ENCODE data around the gene SMIM7.

The SMIM7 gene

DNA sequence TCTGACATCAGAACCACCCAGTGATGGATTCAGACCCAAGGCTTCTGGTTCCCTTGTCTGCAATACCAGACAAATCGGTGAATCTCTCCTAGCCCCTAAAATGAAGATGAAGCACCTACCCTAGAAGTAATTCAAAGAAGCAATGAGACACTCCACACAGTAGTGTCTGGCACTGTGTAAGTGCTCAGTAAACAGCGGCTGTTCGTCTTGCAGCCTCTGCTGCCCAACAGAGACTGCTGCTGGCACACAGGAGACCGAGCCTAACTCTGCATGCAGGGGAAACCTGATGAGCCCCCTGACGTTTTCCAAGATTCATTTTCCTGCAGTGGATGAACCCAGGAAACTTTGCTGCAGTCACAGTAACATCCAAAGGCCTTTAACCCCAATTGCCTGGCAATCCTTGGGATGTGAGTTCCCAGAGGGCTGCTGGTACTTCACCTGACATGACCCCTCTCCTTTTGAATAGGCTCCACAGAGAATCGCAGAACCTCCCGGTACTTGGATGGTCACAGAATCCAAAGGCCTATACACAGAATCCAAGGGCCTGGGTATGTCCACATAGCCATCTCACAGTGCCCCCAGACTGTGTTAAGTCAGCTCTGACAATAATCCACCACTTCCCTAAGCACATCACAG, 38.7 kb downstream of the SMIM7 start:
- no peak for DNase-seq (ENCODE audit: low read depth in 2 of 2)

GRCh38 chr19:16620584-16620983, 39.4 kb downstream of the SMIM7 start:
- DNase-seq (ENCODE audit: low read depth in 2 of 2) = no peak

DNA sequence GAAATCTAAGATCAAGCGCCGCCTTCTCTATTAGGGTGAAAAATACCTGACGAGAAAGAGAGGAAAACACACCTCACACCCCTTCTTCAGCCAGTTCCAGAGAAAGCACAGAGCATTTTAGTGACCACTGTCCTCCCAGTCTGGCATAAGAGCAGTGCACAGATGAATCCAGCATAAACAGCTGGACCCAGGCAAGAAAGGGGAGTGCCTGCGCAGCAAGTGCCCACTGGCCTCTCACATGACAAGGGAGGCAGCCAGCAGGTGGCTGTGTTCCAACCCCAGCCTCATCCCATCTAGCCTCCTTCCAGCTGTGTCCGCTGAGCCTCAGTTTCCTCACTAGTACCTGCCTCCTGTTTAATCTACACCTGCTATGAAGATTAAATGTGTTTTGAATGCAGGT, 39.9 kb downstream of the SMIM7 start:
- DNase-seq (ENCODE audit: low read depth in 2 of 2) = no peak

DNA sequence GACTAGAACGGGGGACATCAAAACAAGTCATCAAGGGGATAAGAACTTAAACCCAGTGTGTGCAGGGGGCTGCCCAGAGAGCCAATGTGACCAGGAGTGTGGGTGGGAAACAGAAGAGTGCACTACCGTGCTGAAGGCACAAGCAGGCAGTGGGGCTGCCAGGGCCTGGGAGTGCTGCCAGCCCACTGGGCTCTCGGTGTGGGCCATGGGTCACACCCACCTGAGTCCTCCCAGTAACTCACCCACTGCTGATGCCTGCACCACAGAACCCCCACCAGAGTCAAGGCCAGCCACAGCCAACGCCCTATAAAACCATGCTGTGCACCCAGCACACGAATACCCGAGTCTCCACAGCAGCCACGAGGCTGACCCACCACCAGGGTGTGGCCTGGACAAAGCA, 40.5 kb downstream of the SMIM7 start:
- DNase-seq (ENCODE audit: low read depth in 2 of 2) = no peak

DNA sequence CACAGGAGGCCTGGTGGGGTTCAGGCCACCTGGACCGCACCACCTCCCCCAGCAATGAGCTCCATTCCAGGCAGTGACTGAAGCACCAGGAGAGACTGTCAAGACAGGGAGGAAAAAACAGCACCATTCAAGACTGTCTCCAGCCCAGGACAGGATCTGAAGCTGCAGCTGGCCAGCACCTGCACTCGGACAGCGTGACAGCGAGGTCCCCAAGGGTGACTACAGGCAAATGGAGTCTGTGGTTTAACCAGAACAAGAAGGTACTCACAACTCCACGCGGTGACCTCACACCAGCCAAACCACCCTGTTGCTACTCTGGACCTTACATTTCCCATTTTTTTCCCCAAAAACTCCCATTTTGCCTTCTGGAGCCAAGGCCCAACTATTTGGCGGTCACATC, 41.7 kb downstream of the SMIM7 start:
- DNase-seq (ENCODE audit: low read depth in 2 of 2) = no peak

GRCh38 chr19:16615808-16616207, 44.1 kb downstream of the SMIM7 start:
- no peak for DNase-seq (ENCODE audit: low read depth in 2 of 2)

DNA sequence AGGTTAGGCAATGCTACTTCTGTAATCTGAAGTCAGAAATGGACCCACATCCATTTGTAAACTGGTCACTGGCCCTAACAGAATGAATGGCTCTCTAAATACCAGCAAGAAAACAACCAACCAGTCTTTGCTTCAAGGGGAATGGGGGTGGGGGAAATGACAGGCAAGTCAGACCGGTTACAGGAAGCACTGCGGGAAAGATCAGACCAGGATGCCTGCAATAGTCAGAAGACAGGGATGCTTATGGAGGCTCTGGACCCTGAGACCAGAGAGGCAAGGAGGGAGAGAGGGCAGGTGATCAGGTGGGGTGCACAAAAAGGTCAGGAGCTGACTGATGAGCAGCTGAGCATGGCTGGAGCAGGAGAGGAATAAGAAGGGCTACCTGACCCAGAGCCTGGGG, 45.0 kb downstream of the SMIM7 start:
- DNase-seq (ENCODE audit: low read depth in 2 of 2) = no peak

DNA sequence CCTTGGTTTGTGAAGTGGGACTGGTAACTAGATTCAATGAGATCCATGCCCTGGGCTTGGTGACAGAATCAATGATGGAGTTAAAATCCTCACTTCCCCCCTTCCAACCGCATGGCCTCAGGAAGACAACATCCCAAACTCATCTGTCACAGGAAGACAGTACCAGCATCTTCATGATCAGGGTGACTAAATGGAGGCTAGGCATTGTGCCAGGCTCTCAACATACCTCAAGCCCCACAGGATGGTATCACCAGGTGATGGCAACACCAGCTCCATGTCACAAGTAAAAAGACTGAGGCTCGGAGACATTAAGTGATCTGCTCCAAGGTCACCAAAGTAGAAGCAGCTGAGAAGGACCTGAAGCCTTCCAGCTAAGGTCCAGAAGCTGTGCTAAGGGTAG, 46.1 kb downstream of the SMIM7 start:
- DNase-seq (ENCODE audit: low read depth in 2 of 2) = no peak

GRCh38 chr19:16612636-16613035, 47.3 kb downstream of the SMIM7 start:
- no peak for DNase-seq (ENCODE audit: low read depth in 2 of 2)

- no peak for DNase-seq (ENCODE audit: low read depth in 2 of 2)
Observed at GRCh38 chr19:16611121-16611520, 48.8 kb downstream of the SMIM7 start.

DNA sequence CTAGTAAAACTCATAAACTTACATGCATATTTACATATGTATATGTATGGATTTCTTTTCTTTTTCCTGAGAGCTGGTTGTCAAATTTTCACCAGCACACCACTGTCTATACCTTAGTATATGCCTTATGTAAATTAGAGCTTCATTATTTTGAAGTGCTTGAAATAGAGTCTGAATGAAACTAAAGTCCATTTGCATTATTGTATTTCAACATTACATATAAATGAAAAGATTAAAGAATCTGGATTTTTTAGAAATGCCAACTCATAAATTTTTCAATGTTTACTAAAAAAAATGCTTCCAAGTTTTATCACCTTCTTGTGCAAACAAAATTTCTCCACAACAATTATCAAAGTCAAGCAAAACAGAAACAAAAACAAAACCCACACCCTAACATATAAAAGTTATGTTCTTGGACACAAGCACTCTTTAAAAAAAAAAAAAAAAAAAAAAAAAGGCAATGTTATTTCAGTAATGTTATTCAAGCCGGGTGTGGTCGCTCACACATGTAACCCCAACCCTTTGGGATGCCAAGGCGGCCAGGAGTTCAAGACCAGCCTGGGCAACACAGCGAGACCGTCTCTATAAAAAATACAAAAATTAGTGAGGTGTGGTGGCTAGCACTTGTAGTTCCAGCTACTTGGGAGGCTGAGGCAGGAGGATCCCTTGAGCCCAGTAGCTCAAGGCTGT, 50.3 kb downstream of the SMIM7 start:
- DNase-seq (ENCODE audit: low read depth in 2 of 2) = no peak

DNA sequence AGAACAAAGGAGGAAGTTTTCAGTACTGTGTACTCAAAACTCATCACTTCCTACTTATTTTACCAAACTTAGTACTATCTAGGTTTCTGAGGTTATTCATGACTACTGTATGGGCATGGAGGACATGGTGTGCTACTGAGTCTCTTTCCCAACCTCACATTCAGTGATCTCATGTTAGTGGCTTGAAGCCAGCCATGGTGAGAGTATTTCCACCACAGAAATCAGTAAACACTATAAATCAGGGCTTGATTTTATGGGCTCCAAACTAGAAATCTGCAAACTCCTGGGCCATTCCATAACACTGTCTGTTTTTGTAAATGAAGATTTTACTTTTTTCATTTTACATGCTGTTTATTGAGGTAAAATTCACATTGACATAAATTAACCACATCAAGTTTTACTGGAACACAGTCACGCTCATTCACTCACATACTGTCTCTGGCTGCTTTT, 51.6 kb downstream of the SMIM7 start:
- DNase-seq (ENCODE audit: low read depth in 2 of 2) = no peak

GRCh38 chr19:16607819-16608218, 52.1 kb downstream of the SMIM7 start:
- DNase-seq (ENCODE audit: low read depth in 2 of 2) = no peak

GRCh38 chr19:16605553-16605994, 54.4 kb downstream of the SMIM7 start:
- DNase-seq (ENCODE audit: low read depth in 2 of 2) = no peak

DNA sequence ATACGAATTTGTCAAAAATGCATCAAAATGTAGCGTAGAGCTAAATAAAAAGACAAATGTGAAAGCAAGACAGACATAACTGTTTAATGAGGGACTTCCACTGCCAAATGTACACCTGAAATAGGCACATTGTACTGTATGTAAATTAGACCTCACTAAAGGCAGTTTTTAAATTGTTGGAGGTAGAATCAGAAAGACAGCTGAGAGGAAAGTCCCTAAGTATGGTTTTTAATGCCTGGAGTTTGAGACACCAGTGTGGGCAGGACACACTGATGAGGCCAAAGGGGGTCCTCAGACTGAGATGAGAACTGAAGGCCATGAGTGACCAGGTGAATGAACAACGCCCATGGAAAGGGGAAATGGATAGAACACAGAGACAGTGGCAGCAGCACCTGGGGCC, 54.8 kb downstream of the SMIM7 start:
- DNase-seq (ENCODE audit: low read depth in 2 of 2) = no peak

- no peak for DNase-seq (ENCODE audit: low read depth in 2 of 2)
Observed at GRCh38 chr19:16604615-16605014, 55.3 kb downstream of the SMIM7 start.

DNA sequence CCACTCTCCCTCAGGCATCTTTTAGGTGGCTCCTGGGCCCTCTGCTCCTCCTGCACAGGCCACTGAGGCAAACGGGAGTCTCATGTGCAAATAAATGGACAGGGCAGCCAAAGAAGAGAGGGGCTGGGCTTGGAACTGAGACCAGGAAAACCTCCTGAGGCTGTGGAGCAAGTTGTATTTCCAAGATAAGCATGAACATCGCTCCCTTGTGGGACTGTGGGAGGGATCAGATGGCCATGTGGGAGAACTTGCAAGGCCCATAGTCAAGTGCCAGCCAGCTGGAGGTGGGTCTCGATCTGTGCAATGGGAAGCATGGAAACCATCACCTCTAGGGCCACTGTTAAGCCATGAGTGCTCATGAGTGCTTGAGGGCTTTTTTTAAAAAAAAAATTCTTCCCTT, 56.9 kb downstream of the SMIM7 start:
- DNase-seq (ENCODE audit: low read depth in 2 of 2) = no peak

- no peak for DNase-seq (ENCODE audit: low read depth in 2 of 2)
Observed at GRCh38 chr19:16601378-16602052, 58.4 kb downstream of the SMIM7 start.

DNA sequence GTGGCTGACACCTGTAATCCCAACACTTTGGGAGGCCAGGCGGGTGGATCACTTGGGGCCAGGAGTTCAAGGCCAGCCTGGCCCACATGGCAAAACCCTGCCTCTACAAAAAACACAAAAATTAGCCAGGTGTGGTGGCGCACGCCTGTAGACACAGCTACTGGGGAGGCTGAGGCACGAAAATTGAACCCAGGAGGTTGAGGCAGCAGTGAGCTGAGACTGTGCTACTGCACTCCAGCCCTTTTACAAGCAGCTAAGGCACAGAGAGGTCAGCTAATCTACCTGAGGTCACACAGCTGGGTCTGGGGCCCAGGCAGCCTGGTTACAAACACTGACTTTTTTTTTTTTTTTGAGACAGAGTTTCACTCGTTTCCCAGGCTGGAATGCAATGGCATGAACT, 59.1 kb downstream of the SMIM7 start:
- DNase-seq (ENCODE audit: low read depth in 2 of 2) = no peak

DNA sequence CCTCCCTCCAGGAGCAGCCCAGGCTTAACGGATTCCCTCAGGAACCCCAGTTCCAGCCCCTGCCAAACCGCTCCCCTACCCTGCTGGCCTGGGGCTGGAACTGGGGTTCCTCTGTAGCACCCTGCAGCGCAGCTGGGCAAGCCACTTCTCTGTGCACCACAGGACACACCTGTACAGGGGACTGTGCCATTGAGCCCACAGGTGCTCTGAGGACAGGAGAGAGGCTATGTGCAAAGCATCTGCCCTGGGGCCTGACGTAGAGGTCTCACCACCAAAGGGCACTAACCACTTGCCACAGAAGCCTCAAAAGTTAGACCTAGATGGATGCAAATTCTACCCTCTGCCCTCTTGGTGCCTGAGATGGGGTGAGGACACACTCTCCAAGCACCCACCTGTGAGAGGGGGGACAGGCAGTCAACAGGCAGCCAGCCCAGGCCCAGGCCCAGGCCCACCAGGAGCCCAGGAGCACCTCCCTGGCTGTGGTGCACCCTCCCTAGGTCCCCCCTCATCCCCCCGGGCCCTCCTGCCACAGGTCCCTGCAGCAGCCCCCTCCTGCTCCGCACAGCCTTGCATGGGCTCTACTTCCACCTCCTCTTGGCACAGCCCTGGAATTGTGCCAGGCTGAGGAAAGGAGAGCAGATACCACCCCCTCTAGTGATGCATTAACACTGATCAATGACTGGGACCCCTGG, 60.1 kb downstream of the SMIM7 start:
- no peak for DNase-seq (ENCODE audit: low read depth in 2 of 2)

DNA sequence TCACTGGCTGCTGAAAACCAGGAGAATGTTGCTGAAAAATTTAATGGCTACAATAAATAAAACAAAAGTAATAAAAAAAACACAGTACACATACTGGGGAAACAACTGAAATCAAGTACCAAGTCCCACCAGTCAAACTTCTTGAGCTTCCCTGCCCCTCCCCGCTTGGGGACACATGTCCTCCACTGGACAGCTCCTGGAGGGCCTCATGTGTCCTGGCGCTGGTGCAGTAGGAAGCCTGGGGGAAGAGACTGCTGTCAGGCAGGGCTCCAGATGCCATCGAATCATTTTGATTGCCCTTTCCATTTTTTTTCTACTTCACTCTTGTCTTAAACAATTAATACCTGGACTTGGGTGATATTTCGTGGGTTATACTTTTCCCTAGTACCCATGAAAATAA, 61.1 kb downstream of the SMIM7 start:
- no peak for DNase-seq (ENCODE audit: low read depth in 2 of 2)

DNA sequence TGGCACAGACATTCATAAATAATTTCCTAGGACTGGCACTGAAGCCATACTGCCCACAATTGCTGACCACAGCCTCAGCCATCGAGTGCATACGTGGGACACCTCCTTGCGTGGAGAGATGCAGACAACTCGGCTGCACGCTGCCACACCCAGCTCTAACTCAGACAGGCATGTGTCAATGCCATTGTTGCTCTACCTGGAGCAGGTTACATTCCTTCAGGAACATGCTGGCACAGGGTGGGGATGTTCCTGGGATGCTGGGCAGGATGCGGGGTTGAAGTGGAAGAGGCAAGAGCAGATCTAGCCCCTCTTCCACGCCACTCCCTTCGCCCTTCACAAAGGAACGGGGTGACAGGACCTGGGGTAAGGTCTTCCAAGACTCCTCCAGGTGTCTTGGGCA, 63.5 kb downstream of the SMIM7 start:
- DNase-seq (ENCODE audit: low read depth in 2 of 2) = no peak

All from stimulated activated CD8-positive, alpha-beta memory T cell treated with anti-CD3 and anti-CD28 coated beads, Interleukin-7, amount 100 ng/mL, for 4 hours (primary cell).